B cell (primary cell): ENCODE data around the gene RBKS.
"Not testable (repeated sequence)": the region's sequence is repeated elsewhere in the genome, so short reads cannot be mapped to it uniquely, and the experiment has no call there.

Experiments used
- EZH2 ChIP-seq: IDR thresholded peaks from 2 replicates; pipeline ENCODE4 v1.6.1; 2012; ENCODE audit warnings: borderline replicate concordance, low read depth, mild to moderate bottlenecking, moderate library complexity, low read length; ENCODE audit not compliant: insufficient read depth, poor library complexity, severe bottlenecking
- TF ChIP-seq, protein P1 (sequence below): fragments of 200-600 bp; IDR thresholded peaks from one replicate; pipeline ENCODE4 v1.8.0; 2022; ENCODE audit warnings: antibody characterized with exemption, mild to moderate bottlenecking

DNA sequence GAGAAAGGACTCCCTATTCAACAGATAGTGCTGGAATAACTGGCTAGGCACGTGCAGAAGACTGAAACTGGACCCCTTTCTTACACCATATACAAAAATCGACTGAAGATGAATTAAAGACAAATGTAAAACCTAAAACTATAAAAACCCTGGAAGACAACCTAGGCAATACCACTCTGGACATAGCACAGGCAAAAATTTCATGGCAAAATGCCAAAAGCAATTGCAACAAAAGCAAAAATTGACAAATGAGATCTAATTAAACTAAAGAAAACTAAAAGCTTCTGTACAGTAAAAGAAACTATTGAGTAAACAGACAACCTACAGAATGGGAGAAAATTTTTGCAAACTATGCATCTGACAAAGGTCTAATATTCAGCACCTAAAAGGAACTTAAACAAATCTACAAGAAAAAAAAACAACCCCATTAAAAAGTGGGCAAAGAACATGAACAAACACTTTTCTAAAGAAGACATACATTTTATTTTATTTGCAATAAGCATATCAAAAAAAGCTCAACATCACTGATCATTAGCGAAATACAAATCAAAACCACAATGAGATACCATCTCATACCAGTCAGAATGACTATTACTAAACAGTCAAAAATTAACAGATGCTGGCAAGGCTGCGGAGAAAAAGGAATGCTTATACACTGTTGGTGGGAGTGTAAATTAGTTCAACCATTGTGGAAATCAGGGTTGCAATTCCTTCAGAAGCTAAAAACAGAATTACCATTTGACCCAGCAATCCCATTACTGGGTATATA is 8.2 kb downstream of the RBKS start:
- TF ChIP-seq, protein P1, sequence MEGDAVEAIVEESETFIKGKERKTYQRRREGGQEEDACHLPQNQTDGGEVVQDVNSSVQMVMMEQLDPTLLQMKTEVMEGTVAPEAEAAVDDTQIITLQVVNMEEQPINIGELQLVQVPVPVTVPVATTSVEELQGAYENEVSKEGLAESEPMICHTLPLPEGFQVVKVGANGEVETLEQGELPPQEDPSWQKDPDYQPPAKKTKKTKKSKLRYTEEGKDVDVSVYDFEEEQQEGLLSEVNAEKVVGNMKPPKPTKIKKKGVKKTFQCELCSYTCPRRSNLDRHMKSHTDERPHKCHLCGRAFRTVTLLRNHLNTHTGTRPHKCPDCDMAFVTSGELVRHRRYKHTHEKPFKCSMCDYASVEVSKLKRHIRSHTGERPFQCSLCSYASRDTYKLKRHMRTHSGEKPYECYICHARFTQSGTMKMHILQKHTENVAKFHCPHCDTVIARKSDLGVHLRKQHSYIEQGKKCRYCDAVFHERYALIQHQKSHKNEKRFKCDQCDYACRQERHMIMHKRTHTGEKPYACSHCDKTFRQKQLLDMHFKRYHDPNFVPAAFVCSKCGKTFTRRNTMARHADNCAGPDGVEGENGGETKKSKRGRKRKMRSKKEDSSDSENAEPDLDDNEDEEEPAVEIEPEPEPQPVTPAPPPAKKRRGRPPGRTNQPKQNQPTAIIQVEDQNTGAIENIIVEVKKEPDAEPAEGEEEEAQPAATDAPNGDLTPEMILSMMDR, result not testable (repeated sequence)
- not testable (repeated sequence) for TF ChIP-seq EZH2
